HG03354 (cell line): Measurements from ENCODE around the gene EXD1.

ENCODE experiments used
- ATAC-seq: cut with Tn5 transposase; IDR thresholded peaks from one replicate; pipeline ENCODE4 v1.9.1; 2021; ENCODE audit warnings: mild to moderate bottlenecking; ENCODE audit not compliant: unreplicated experiment, poor library complexity, severe bottlenecking

Gene EXD1

DNA sequence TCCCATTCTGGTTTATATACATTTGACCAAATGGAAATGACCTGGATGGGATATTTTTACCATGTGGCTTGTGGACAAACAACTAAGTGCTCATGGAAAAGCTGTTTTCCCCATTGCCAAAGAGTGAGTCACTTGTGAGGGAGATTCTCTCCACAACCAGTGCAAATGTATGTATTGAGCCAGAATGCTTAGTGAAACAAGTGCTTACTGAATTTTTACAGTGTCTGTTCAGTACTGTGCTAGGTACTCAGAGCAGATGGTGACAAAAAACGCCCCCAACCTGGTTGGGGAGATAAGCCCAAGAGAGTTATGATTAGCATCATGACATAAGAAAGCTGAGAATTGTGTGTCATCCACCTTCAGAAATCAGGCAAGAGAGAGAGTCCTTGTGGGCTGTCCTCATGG lies 2.8 kb upstream of the EXD1 start:
- no peak for ATAC-seq

DNA sequence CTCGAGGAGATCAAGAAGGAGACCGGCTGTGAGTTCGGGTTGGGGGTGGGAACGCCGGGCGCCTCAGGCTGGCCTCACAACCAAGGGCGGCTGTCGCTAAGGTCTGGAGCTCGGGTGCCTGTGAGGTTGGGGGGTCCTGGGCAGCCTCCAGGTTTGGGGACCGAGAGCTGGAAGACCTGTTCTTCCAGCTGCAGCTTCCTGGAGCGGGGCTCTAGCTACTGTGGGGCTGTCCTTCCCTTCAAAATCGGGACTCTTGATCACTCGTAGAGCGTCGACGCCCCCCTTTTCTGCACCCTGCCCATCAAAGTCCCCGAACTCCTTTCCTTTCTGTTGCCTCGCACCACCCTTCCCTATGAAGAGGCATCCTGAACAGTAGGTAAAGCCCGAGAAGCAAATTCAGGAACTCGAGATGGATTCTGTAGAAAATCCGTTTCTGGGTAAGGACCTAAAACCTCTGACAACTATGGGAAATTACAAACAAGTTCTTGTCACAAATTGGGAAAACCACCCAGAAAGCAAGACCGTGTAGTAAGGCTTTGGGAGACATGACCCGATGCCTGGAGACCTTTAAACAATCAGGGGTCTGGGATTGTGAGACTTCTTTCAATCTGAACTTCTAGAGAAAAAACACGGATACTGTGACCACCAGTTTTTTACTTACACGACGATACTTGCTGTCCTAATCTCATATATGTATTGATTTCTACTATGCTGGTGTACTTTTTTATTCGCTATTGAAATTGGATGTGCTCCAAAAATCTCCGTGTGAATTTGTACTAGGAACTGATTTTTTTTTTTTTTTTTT lies 1.1 kb upstream of the EXD1 start:
- ATAC-seq: peak; percentile 53

DNA sequence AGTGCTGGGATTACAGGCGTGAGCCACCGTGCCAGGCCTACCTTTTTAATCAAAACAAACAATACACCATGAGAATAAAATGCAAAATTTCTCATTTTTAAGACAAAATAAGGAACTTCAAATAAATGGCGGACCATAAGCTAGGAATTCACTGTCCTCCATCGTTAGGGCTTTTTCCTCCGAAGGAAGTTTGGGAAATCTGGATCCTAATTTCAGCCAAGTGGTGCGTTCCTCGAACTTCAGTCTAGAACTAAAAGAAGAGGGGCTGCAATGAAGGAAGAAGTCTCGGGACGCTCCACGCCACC lies 260 bp downstream of the EXD1 start:
- ATAC-seq: no peak

DNA sequence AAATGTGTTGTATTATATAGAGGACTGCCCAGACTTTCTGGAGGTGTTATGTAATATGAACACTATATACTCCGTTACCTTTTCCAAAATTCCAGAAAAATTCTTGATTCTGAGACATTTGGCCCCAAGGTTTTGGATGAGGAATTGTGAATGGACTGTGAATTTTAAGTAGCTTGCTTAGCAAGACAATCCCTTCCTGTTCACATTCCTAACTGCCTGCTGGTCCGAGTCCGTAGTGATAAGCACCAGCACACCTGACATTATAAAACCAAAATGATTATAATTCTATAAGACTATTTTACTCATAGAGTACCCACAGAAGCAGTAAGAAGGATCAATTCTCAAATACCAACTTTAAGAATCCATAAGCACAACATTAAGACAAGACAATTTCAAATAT lies 11.2 kb downstream of the EXD1 start:
- no peak for ATAC-seq

DNA sequence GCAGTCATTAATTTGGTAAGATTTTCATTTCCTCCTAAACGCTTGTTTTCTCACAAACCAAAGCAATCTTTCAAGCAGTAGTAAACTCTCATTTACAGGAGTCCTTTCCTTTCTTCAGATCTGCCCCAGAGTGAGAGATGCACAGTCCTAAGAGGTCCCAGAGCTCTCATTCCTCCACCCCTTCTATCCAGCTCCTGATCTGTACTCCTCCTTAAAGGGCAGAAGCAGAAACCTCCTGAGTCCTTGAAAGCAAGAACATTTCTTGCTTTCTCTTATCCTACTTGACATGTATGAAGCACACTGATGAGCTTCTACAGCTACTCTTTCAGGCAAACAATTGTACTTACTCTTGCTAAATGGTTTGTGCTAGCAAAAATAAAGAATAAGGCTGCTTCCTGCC lies 11.7 kb downstream of the EXD1 start:
- ATAC-seq: no peak

DNA sequence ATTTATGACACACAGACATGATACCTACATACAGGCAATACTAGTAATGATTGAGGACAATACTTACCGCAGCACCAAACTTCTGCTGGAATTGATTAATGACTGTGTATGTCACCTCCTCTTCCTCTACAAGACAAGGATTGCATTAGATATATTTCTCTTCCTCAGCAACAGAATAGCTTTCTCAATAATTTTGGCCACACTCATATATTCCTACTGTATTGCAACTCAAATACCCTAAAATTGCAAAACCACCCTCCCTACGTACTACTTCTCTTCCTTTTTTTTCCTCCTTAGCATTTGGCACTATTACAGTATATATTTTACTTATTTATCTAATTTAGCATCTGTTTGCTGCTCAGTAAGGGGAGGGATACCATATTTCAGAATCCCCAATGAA lies 14.8 kb downstream of the EXD1 start:
- no peak for ATAC-seq

DNA sequence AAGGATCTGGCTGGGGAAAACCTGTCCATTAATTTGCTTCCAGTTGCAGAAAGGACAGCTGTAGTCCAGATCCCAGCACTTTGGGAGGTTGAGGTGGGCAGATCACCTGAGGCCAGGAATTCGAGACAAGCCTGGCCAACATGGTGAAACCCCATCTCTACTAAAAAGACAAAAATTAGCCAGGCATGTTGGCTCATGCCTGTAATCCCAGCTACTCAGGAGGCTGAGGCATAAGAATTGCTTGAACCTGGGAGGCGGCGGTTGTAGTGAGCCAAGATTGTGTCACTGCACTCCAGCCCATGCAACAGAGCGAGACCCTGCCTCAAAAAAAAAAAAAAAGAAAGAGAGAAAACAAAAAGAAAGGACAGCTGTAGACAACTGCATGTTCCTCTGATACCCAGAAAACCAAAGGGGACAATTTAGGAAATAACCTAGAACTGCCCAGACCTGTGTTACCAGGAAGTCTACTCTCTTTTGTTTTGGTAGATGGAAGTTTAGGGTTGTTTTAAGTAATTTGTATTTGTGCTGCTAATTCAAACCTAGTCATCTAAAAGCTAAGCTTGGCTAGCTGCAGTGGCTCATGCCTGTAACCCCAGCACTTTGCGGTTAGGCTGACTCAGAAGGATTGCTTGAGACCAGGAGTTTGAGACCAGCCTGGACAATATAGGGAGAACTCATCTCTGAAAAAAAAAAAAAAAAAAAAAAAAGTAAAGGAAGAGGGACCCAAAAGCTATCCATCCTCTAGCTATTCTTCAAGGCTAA lies 22.7 kb downstream of the EXD1 start:
- ATAC-seq: no peak

DNA sequence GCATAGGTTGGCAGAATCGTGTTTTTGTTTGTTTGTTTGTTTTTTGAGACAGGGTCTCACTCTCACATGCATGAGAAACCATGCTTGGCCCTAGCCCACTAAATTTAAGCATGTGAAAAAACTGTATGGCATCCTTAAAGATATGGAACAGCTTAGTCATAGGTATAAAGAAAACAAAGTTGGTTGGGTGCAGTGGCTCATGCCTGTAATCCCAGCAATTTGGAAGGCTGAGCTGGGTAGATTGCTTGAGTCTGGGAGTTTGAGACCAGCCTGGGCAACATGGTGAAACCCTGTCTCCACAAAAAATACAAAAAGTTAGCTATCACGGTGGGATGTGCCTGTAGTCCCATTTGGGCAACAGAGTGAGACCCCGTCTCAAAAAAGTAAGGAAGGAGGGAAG lies 25.2 kb downstream of the EXD1 start:
- no peak for ATAC-seq

DNA sequence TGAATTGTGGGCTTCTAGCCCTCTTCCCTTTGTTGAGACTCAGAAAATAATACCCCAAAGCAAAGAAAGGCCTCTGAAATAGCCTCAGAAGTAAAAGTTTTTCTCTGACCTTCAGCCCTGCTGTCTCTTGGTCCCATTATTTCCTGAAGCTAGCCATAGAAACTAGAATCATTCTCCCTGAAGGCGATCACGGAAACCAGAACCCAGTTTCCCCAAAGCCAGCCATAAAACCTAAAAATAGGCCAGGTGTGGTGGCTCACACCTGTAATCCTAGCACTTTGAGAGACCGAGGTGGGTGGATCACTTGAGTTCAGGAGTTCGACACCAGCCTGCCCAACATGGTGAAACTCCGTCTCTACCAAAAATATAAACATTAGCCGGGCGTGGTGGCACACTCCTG lies 27.2 kb downstream of the EXD1 start:
- no peak for ATAC-seq

DNA sequence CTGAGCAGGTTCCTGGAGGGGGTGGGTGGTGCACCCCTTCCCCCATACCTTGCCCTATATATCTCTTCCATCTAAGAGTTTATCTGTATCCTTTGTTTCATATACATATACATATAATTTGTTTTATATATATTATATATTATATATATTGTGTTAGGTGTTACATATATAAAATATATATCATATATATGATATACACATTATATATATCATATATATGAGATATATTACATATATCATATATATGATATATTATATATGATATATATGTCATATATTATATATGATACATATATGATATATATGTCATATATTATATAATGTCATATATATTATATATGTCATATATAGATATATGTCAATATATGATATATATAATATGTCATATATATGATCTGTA lies 31.1 kb downstream of the EXD1 start:
- ATAC-seq: no peak

DNA sequence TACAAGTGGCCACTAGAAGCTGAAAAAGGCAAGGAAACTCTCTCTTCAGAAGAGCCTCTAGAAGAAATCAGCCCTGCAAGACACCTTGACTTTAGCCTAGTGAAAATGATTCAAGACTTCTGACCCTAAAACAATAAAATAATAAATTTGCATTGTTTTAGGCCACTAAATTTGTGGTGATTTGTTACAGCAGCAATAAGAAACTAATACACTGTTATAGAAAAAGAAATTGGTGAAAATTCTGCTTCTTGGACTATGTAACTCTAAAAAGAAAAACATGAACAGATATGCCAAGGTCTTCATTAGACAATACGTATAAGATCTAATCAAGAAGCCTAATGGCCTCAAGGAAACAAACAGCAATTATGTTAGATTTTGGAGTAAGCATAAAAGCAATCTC lies 36.1 kb downstream of the EXD1 start:
- no peak for ATAC-seq

DNA sequence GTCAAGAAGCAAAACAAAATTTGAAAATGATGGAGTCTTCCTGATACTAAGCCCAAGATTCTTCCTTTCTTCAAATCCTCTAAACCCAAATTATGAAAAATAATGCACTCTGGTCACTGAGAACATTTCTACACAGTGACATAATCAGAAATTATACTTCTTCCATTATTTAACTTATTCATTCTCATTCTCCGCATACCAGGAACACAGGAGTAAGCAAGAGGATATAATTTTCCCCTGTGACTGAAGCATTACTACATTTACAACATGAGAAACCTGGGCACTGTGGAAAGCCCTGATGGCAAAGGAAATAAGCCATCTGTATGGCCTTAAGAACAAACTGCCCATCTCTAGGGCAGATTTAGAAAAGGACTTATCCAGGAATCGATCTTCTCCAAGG lies 47.0 kb downstream of the EXD1 start:
- ATAC-seq: no peak

DNA sequence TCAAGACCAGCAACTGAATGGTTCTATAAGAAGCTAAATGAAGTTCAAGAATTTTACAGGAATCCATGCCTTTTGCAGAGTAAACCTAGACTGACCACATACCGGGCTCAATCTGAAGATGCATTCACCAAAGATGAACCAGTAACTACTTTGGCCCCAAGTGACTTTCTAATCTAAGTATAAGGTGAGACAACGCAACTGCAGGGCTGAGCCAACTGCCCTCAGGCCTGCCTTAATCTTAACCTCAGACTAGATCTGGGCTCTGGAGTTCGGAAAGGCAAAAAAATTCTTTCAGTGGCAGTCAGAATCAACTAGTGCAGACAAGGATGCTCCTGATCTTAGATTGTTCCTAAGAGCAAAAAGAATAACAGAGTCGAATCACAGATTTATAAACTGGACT lies 48.3 kb downstream of the EXD1 start:
- ATAC-seq: no peak

DNA sequence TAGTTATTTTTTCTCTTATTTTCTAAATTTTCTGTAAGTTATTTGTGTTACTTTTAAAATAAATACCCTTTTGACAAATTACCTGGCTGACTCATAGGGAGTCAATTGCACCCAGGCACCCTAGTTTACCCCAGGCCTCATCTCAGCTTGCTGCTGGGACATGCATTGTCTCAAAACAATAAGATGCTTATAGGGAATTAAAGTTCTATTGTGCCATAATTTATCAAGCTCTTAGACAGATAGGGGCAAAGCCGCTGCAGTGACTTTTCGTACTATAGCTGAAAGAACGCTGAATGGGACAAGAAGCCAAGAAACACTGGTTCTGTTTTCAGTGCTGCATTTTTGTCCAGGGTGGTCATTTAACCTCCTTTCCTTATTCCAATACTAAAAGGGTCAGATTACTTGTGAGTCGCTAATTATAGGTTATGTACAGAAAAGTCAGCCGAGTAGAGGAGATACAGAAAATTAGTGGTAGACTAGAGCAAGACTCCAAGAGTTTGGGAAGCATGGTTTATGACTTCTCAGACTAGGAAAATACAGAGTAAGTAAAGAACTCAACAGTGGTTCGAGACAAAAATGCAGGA lies 50.3 kb downstream of the EXD1 start:
- ATAC-seq: no peak

DNA sequence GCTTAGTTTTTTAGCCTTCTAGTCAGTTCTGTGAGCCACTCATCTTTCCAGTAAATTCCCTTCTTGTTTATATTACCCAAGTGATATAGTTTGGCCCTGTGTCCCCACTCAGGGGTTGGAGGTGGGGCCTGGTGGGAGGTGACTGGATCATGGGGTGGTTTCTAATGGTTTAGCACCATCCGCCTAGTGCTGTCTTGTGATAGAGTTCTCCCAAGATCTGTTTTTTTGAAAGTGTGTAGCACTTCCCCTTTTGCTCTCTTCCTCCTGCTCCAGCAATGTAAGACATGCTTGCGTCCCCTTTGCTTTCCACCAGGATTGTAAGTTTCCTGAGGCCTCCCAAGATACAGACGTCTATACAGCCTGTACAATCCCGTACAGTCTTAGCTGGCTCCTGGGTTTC lies 60.8 kb downstream of the EXD1 start:
- no peak for ATAC-seq

DNA sequence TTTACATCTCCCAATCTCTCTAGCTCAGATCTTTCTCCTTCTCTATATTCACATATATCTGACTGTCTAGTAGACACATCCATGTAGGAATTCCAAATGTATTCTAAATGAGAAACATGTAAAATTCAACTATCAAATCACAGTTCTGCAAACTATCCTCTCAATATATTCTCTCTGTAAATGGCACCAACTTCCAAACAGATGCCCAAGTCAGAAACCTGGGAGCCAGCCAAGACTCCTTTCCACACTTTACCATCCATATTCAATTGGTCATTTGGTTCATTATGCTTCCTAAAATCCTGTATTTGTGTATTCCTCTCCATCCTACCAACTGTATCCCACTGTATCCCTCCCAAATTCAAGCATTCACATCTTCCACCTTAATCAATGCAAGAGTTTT lies 61.5 kb downstream of the EXD1 start:
- no peak for ATAC-seq

DNA sequence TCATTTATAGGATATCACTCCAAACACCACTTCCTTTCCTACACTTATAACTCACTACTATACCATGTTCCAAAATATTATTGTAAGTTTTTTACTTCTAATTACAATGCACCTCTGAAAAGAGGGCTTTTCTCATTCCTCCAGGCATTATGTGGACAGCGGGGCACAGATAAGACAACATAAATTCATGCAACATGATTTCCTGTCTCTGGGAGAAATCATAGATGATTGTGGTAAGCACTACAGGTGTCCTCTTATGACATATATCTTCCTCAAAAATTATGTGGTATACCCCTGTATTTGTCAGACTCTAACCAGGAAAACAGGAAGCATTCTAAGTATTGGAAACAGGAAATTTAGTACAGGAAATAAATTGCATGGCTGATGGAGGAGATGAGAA lies 68.8 kb downstream of the EXD1 start:
- no peak for ATAC-seq

DNA sequence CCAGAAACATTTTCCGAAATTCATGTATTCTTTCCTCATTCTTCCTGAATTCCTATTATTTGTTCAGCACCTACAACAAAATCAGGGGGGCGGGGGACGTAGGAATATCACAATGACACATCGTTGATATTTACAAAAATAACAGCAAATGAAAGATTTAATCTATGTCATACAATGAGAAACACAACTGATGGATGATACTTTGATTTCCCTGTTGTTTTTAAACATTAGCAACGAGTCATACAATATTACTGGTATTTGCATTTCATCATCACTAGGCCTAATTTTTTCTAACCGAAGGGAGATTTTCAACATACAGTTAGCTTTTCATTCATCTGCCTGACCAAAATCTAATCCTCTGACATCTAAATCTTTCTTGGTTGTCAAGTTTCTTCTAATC lies 69.2 kb downstream of the EXD1 start:
- ATAC-seq: no peak

DNA sequence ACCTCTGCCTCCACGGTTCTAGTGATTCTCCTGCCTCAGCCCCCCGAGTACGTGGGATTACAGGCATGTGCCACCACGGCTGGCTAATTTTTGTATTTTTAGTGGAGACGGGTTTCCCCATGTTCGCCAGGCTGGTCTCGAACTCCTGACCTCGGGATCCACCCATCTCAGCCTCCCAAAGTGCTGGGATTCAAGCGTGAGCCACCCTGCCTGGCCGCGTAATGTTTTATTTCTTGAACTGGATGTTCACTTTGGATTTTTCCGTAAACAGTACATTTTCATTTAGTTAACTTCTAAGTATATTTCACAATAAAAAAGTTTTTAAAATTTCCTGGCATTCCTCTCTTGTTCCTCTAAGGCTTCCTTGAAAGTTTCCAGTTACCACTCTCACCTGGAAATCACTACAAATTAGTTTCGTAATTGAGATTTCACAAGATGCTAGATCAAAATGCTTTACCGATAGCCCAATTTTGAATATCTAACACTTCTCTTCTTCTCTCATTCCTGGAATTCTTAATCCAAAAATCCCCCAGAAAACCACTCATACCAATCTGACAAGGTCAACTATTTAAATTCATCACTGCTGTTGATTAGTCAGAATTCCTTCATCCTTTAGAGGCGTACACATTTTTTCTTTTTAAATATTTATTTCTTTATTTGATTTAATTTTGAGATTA lies 69.8 kb downstream of the EXD1 start:
- no peak for ATAC-seq

DNA sequence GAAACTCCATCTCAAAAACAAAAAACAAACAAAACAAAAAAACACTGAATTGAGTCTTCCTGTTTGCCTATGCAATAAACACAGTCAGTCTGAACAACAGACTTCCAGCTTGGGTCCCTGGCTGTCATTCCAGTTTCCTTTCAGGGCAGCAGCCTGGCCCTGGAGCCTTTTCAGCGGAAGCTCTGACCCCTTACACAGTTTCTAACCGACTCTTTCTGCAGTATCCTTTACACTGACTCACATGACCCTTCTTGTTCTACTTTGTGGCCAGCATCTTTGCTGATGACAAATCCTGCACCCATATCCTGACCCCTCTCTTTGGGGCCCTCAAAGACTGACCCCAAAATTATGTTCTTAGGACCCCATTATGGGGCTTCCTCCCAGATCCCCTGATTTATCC lies 76.1 kb downstream of the EXD1 start:
- ATAC-seq: no peak

DNA sequence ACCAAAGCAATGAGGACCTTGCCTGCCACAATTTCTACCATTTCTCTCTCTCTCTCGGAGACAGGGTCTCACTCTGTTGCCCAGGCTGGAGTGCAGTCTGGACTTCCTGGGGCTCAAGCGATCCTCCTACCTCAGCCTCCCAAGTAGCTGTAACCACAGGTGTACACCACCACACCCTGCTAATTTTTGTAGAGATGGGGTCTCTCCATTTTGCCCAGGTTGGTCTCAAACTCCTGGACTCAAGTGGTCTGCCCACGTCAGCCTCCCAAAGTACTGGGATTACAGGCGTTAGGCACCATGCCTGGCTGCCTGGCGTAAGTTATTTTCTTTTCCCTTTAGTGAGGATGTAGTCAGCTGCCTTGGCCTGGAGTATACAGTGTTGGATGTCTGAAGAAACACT lies 76.8 kb downstream of the EXD1 start:
- ATAC-seq: no peak
